Measurements from ENCODE around the gene DYRK3.

GRCh38 chr1:206635080-206635977 lies at the start of gene DYRK3:
- TF ChIP-seq CTCF (IDR thresholded peaks at IDR 0.05) = no peak
- no peak for TF ChIP-seq EP300 (IDR thresholded peaks at IDR 0.05)

Measured in stomach (tissue), 4 donors.